ENCODE results near the gene SNPH. TPM values are rescaled to one million over a fixed set of nuclear protein-coding genes. Genes with fewer than 3 reads are reported as not detected.
A peak's percentile ranks its signal among the peaks of the same experiment; 100 is the strongest.

SNPH gene
- total RNA-seq, 4 donors from 2014 or later, result 2.1 to 14.0 (median 4.5) TPM

DNA sequence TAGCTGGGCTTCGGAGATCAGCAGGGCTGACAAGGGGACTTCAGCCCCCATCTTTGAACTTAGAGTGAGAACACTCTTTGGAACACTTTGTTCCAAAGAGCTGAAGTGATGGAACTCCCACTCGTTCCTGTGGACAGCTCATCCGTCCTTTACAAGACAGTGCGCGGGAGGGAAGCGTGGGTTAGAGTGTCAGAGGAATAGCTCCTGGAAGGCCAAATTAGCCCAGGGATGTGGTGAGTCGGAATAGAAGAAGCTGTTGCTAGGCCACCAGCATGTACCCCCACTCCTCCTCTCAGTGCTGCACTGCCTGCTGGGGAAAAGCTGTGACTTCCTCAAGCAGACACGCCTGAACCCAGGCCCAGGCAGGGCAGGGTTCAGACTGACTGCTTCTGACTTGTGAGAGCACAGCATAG is 61.2 kb downstream of the SNPH start:
- Histone ChIP-seq H3K27ac (peak overlapping the region; percentile 98 to 100), H3K36me3 (no peaks in the 10 kb centered on the region), H3K9me3 (no peaks in the 10 kb centered on the region), H3K27me3 (no peaks in the 10 kb centered on the region), H3K4me3 (no peak overlapping the region), H3K4me1 (peaks cover 21 to 22% of the 10 kb centered on the region in 2 donors)
- DNase-seq, result peak; percentile 81 to 93
- TF ChIP-seq POLR2A (IDR thresholded peaks at IDR 0.05), result peak in 1 of 2 donors; percentile 45
- TF ChIP-seq, protein P1, sequence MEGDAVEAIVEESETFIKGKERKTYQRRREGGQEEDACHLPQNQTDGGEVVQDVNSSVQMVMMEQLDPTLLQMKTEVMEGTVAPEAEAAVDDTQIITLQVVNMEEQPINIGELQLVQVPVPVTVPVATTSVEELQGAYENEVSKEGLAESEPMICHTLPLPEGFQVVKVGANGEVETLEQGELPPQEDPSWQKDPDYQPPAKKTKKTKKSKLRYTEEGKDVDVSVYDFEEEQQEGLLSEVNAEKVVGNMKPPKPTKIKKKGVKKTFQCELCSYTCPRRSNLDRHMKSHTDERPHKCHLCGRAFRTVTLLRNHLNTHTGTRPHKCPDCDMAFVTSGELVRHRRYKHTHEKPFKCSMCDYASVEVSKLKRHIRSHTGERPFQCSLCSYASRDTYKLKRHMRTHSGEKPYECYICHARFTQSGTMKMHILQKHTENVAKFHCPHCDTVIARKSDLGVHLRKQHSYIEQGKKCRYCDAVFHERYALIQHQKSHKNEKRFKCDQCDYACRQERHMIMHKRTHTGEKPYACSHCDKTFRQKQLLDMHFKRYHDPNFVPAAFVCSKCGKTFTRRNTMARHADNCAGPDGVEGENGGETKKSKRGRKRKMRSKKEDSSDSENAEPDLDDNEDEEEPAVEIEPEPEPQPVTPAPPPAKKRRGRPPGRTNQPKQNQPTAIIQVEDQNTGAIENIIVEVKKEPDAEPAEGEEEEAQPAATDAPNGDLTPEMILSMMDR (IDR thresholded peaks at IDR 0.05), result no peak
- intact Hi-C loops (cut with DNase I; ENCODE audit: low total_unique reads), result no loop called here

DNA sequence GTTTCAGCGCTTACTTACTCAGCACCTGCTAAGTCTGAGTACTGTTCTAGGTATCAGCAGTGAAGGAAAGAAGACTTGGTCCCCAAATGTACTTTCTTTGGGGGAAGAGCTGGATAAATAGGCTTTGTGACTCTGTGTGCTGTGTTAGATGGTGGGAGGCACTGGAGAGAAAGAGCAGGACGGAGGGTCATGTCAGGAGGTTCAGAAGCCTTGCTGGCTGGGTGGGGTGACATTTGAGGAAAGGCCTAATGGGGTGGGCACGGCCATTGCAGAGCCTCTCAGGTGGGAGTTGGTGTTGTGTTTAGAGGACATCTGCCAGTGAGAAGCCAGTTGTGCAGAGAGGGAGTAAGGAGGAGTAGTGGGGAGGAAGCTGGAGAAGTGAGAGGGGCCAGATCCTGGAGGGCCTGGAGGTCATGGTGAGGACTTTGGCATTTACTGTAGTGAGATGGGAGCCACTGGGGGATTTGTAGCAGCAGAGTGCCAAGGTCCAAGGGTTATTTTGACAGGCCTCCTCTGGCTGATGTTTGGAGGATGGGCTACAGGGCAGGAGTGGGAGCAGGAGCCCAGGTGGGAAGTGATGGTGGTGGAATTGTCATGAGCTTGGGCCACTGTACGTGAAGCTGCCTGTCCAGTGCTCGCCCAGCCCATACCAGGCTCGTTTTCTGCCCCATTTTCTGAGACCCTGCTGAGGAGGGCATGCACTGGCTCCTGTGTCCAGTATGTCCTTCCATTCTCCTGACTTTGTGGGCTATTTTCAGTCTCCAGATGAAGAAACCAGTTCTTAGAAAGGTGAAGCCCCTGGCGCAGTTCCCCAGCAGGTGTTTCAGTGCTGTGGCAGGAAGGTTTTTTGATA is 62.0 kb downstream of the SNPH start:
- H3K4me1 ChIP-seq, result peaks cover 21 to 22% of the 10 kb centered on the region in 2 donors
- no peak overlapping the region for H3K4me3 ChIP-seq
- intact Hi-C loops (cut with DNase I; ENCODE audit: low total_unique reads), result no loop called here

DNA sequence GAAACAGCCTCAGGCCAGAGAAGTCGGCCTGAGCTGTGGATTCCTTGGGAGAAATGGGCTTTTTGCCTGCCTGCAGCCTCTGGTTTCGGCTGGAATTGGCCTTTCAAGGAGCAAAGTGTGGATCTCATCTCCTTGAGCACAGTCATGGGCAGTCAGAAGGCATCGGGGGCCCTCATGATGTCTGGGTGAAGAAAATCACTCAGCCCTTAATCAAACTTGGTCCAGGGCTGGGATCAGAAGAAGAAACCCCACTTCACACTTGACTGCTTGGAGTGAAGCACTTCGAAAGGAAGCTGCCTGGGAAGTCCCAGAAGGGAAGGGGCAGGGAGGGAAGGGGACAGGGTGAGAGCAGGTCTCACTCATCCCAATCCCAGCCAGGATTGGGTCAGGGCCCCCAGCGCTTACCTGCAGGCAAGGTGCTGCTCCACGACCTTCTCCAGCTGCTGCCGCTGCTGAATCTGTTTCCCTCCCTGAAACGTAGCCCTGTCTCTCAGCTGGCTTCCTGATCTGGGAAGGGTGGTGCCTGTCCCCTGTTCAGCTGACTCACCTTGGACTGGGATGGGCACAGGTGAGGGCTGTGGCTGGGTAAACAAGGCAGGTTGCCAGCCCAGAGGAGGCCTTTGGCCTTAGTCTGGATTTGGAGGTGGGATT is 62.7 kb downstream of the SNPH start, which contains the start of gene SDCBP2:
Gene SDCBP2, minus strand, starts transcription at position 460 of the 651 bp plus-strand sequence. CDS start 8,723 bp downstream, outside the sequence.
- DNase-seq, result no peak
- Histone ChIP-seq H3K27me3 (no peaks in the 10 kb centered on the region), H3K27ac (peak within 1 kb of the TSS; percentile 98 to 100), H3K36me3 (no peaks in the 10 kb centered on the region), H3K4me3 (no peak within 1 kb of the TSS), H3K9me3 (no peaks in the 10 kb centered on the region), H3K4me1 (peaks cover 21 to 22% of the 10 kb centered on the region in 2 donors)
- intact Hi-C loops (cut with DNase I; ENCODE audit: low total_unique reads), result no loop called here
- no peak for TF ChIP-seq POLR2A (IDR thresholded peaks at IDR 0.05)
- TF ChIP-seq, protein P1 (IDR thresholded peaks at IDR 0.05), result no peak

More for the DNA sequence above, 62.0 kb downstream of the SNPH start:
- no peak for TF ChIP-seq POLR2A (IDR thresholded peaks at IDR 0.05)
- TF ChIP-seq, protein P1 (IDR thresholded peaks at IDR 0.05), result no peak
- Histone ChIP-seq H3K27me3 (no peaks in the 10 kb centered on the region), H3K9me3 (no peaks in the 10 kb centered on the region), H3K36me3 (no peaks in the 10 kb centered on the region), H3K27ac (peak overlapping the region; percentile 98 to 100)
- DNase-seq, result peak in 1 of 2 donors; percentile 17

DNA sequence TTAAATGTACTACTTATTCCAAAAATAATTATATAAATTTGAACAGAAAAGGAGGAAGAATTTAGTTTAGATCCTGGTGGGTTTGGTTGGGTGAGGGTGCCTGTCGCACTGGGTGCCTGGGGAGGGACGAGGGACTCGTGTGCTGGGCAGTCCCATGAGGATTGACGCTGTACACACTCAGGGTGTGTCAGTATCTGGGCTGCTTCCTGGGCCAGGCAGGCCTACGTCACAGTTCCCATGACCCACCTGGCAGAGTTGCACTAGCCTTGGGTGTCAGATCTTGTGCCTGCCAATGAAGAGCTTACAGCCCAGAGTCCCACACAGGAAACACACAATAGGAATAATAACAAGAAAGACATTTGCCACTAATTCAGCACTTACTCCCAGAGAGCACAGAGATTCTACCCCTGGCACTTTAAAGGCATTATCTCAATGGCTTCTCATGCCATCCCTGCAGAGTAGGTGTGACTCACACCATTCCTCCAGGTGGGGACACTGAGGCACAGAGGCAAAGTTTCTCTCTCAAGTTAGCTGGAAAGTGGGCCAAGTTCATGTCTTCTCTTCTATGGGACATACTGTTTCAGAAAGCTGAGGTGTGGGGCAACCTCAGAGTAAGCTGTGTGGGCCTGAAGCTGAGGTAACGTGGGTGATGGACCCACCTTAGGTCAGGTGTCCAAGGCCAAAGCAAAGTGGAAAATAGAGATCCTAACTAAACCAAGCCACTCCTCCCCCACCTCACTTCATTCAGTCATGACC is 64.2 kb downstream of the SNPH start:
- no peaks in the 10 kb centered on the region for H3K36me3 ChIP-seq
- H3K4me3 ChIP-seq, result no peak overlapping the region
- H3K4me1 ChIP-seq, result peaks cover 17 to 21% of the 10 kb centered on the region in 2 donors
- no peaks in the 10 kb centered on the region for H3K27me3 ChIP-seq
- intact Hi-C loops (cut with DNase I; ENCODE audit: low total_unique reads), result no loop called here
- peak; percentile 49 to 65 for DNase-seq
- TF ChIP-seq POLR2A (IDR thresholded peaks at IDR 0.05), result no peak
- TF ChIP-seq, protein P1 (IDR thresholded peaks at IDR 0.05), result no peak
- H3K27ac ChIP-seq, result peak overlapping the region; percentile 98 to 100
- H3K9me3 ChIP-seq, result no peaks in the 10 kb centered on the region
